K562 (cell line): ENCODE results near the gene ANKRD2. TPM values are rescaled to one million over a fixed set of nuclear protein-coding genes. Genes with fewer than 3 reads are reported as not detected.

Experiments used
- ARID1B ChIP-seq: fragments of 450-650 bp; IDR thresholded peaks from 2 replicates; pipeline ENCODE4 v1.6.1; 2016; ENCODE audit warnings: antibody characterized with exemption, mild to moderate bottlenecking, inconsistent platforms
- BACH1 ChIP-seq: fragments of 200-800 bp; sonication (Bioruptor generic); IDR thresholded peaks from 2 replicates; pipeline ENCODE4 v1.6.1; 2016; ENCODE audit warnings: missing genetic modification characterization, missing compliant biosample characterization
- C11orf30 ChIP-seq: fragments of 450-650 bp; IDR thresholded peaks from 2 replicates; pipeline ENCODE4 v1.6.1; 2016; ENCODE audit warnings: low read depth, mild to moderate bottlenecking
- DPF2 ChIP-seq: fragments of 450-650 bp; IDR thresholded peaks from 2 replicates; pipeline ENCODE4 v1.6.1; 2016
- EGR1 ChIP-seq: fragments of 450-650 bp; conservative IDR thresholded peaks from 2 replicates; pipeline ENCODE4 v1.6.1; 2017; ENCODE audit warnings: mild to moderate bottlenecking
- FOSL1 ChIP-seq: fragments of 200-800 bp; sonication (Bioruptor generic); conservative IDR thresholded peaks from 2 replicates; pipeline ENCODE4 v1.6.1; 2016; ENCODE audit warnings: missing genetic modification characterization, missing compliant biosample characterization
- NFE2 ChIP-seq: IDR thresholded peaks from 2 replicates; pipeline ENCODE4 v1.6.1; 2014; ENCODE audit warnings: antibody characterized with exemption, low read depth
- SMARCA4 ChIP-seq: fragments of 450-650 bp; IDR thresholded peaks from 2 replicates; pipeline ENCODE4 v1.6.1; 2016
- SRF ChIP-seq, 2 experiments: fragments of 250-450, 450-650 bp in 1 of 2; sonication (Bioruptor Pico) in 1 of 2; sonication (generic) in 1 of 2; formaldehyde crosslinking; IDR thresholded peaks; 2 replicates each; pipeline versions ENCODE4 v1.5.0 to v1.5.1; 2020 to 2022; ENCODE audit warnings: mild to moderate bottlenecking in 1 of 2, missing genetic modification reagents in 1 of 2
- TEAD1 ChIP-seq, 2 experiments: fragments of 450-650 bp in 1 of 2; sonication (generic) in 1 of 2; formaldehyde crosslinking; IDR thresholded peaks; 2 replicates each; pipeline versions ENCODE4 v1.4.0 to v1.8.0; 2020 to 2022; ENCODE audit warnings: mild to moderate bottlenecking in 2 of 2, missing genetic modification reagents in 1 of 2
- U2AF1 ChIP-seq: fragments of 200-400 bp; formaldehyde crosslinking; optimal IDR thresholded peaks from 2 replicates; pipeline ENCODE3; 2017; ENCODE audit warnings: mild to moderate bottlenecking, low read depth, low read length, moderate library complexity
- polyA plus RNA-seq, 8 experiments: library from polyadenylated mRNA; depleted of rRNA in 4 of 8; stranded (reverse) in 5 of 8; unstranded in 3 of 8; fragments of >200 nt; fragmentation: Nextera tagmentation in 2 of 8; fragmentation: Illumina TruSeq in 1 of 8; extraction: Ambion mirVana in 2 of 8; extraction: Trizol in 1 of 8; gene quantifications; 2 replicates each; pipeline versions ENCODE4 v1.2.1 to v1.2.3, GENCODE V29; 2011 to 2014; ENCODE audit warnings: inconsistent platforms in 1 of 8, missing spikeins in 1 of 8
- total RNA-seq, 7 experiments: library from RNA; depleted of rRNA in 6 of 7; stranded (reverse); fragments of >200 nt in 6 of 7; fragmentation: Illumina TruSeq in 2 of 7; extraction: Trizol in 2 of 7; gene quantifications; 2 replicates each; pipeline versions ENCODE4 v1.2.1 to v1.2.3, GENCODE V29; 2011 to 2021; ENCODE audit warnings: low replicate concordance in 1 of 7
- TF ChIP-seq, protein P1 (sequence below): fragments of 200-800 bp; sonication (Bioruptor generic); IDR thresholded peaks from 2 replicates; pipeline ENCODE4 v1.6.1; 2017; ENCODE audit warnings: missing genetic modification characterization, missing compliant biosample characterization
- TF ChIP-seq, protein P2 (sequence below): fragments of 450-650 bp; IDR thresholded peaks from 2 replicates; pipeline ENCODE4 v1.6.1; 2017; ENCODE audit warnings: antibody characterized with exemption, mild to moderate bottlenecking

Gene ANKRD2
- total and polyA plus RNA-seq, 9 of the 15 experiments (the other 6 are each of a cell fraction or from before 2014, with no cell fraction given): not detected

DNA sequence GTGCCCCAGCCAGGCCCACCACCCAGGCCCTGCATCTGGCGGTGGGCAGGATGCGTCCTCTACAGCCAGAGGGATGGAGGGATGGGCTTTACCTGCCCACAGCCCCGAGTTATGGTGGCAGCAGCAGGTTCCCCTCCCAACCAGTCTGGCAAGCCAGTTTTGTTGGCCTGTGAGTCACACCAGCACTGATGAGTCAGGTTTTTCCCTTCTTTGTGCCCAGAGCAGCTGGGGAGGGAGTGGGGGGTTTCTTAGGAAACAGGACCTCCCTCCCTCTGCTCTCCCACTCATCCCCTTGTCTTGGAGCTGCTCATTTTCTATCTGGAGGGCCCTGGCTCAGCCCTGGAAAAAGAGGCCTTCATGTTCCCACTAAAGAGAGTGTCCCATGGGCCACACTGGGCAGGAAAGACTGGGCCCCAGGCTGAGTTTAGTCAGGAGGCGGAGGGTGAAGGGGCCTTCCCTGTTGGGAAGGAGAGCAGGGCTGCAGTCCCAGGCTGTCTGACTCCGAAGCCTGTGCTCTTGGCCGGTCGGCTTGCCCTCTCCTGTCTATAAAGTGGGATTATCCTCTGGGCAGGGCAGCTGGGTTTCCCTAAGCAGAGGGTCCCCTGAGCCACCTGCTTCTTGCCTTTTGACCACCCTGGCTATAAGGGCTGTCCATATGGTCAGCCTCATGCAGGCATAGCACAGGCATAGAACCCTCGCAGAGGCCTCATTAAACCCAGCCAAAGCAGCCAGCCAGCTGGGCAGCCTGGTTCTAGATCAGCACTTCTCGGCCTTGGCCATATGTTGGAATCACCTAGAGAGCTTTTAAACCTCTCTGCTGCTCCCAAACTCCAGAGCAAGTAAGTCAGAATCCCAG is 30.2 kb upstream of the ANKRD2 start (continued):
- no peak for TF ChIP-seq BACH1 (tag)
- peak; percentile 52 for TF ChIP-seq SMARCA4
- no peak for TF ChIP-seq SRF (CRISPR knock-in tag; IDR thresholded peaks at IDR 0.05)
- peak; percentile 58 for TF ChIP-seq DPF2
- peak; percentile 79 for TF ChIP-seq C11orf30
- TF ChIP-seq, protein P1, sequence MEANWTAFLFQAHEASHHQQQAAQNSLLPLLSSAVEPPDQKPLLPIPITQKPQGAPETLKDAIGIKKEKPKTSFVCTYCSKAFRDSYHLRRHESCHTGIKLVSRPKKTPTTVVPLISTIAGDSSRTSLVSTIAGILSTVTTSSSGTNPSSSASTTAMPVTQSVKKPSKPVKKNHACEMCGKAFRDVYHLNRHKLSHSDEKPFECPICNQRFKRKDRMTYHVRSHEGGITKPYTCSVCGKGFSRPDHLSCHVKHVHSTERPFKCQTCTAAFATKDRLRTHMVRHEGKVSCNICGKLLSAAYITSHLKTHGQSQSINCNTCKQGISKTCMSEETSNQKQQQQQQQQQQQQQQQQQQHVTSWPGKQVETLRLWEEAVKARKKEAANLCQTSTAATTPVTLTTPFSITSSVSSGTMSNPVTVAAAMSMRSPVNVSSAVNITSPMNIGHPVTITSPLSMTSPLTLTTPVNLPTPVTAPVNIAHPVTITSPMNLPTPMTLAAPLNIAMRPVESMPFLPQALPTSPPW (CRISPR knock-in tag): peak; percentile 35; the same call in 1 of the 2 replicates
- TF ChIP-seq, protein P2, sequence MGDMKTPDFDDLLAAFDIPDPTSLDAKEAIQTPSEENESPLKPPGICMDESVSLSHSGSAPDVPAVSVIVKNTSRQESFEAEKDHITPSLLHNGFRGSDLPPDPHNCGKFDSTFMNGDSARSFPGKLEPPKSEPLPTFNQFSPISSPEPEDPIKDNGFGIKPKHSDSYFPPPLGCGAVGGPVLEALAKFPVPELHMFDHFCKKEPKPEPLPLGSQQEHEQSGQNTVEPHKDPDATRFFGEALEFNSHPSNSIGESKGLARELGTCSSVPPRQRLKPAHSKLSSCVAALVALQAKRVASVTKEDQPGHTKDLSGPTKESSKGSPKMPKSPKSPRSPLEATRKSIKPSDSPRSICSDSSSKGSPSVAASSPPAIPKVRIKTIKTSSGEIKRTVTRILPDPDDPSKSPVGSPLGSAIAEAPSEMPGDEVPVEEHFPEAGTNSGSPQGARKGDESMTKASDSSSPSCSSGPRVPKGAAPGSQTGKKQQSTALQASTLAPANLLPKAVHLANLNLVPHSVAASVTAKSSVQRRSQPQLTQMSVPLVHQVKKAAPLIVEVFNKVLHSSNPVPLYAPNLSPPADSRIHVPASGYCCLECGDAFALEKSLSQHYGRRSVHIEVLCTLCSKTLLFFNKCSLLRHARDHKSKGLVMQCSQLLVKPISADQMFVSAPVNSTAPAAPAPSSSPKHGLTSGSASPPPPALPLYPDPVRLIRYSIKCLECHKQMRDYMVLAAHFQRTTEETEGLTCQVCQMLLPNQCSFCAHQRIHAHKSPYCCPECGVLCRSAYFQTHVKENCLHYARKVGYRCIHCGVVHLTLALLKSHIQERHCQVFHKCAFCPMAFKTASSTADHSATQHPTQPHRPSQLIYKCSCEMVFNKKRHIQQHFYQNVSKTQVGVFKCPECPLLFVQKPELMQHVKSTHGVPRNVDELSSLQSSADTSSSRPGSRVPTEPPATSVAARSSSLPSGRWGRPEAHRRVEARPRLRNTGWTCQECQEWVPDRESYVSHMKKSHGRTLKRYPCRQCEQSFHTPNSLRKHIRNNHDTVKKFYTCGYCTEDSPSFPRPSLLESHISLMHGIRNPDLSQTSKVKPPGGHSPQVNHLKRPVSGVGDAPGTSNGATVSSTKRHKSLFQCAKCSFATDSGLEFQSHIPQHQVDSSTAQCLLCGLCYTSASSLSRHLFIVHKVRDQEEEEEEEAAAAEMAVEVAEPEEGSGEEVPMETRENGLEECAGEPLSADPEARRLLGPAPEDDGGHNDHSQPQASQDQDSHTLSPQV: 0 out of 2 replicates have a peak, but pooled peaks have one; percentile 32
- 0 out of 2 replicates have a peak, but pooled peaks have one; percentile 7 for TF ChIP-seq EGR1
- no peak for TF ChIP-seq U2AF1
- TF ChIP-seq TEAD1 (CRISPR knock-in tag; IDR thresholded peaks at IDR 0.05): no peak
- peak; percentile 34; the same call in 1 of the 2 replicates for TF ChIP-seq NFE2
- peak; percentile 57 for TF ChIP-seq ARID1B
- peak; percentile 91 for TF ChIP-seq FOSL1 (tag)
